SK-N-SH (cell line): Measurements from ENCODE around the gene PDE4D. TPM values are rescaled to one million over a fixed set of nuclear protein-coding genes. Genes with fewer than 3 reads are reported as not detected.
A peak's percentile ranks its signal among the peaks of the same experiment; 100 is the strongest.

ENCODE experiments used
- CTCF ChIA-PET: fragments of 300-600, 350-600 bp; formaldehyde crosslinking; extraction: SDS; loops from one replicate; lab custom pipeline; 2021; lab: Yijun Ruan, JAX
- POLR2A ChIA-PET: fragments of 350-600 bp; sonication (Branson Sonifier 250); formaldehyde crosslinking; extraction: SDS; loops from one replicate; lab custom pipeline; 2020; ENCODE audit warnings: antibody characterized with exemption, inconsistent platforms; lab: Yijun Ruan, JAX
- DNase-seq: peaks from one replicate; pipeline ENCODE4 v3.0.0; 2012
- H2AFZ ChIP-seq: fragments of 200-600 bp; sonication (generic); 2 replicates; pipeline ENCODE4 v1.8.1; 2016; ENCODE audit warnings: antibody characterized with exemption, mild to moderate bottlenecking, low read depth
- H3F3A ChIP-seq: fragments of 200-600 bp; sonication (generic); replicated peaks from 2 replicates; pipeline ENCODE3; 2016; ENCODE audit warnings: antibody characterized with exemption, mild to moderate bottlenecking; ENCODE audit not compliant: insufficient read depth
- H3K27ac ChIP-seq, 2 experiments: fragments of 200-500 bp in 1 of 2; fragments of 200-600 bp in 1 of 2; sonication (Bioruptor generic) in 1 of 2; sonication (generic), shearing (Covaris generic) in 1 of 2; 2 replicates each; pipeline versions ENCODE4 v1.5.1 to v1.6.1; 2014 to 2016; ENCODE audit warnings: low read depth in 2 of 2, inconsistent platforms in 1 of 2, low read length in 1 of 2, mild to moderate bottlenecking in 1 of 2, mixed read lengths in 1 of 2
- H3K27me3 ChIP-seq: fragments of 200-600 bp; sonication (generic), shearing (Covaris generic); 2 replicates; pipeline ENCODE4 v1.6.1; 2016; ENCODE audit warnings: mixed run types; ENCODE audit not compliant: insufficient read depth
- H3K36me3 ChIP-seq, 2 experiments: fragments of 200-500 bp in 1 of 2; fragments of 200-600 bp in 1 of 2; sonication (Bioruptor generic) in 1 of 2; sonication (generic) in 1 of 2; replicated peaks in 1 of 2; 2 replicates each; pipeline versions ENCODE3 to v1.5.1; 2014 to 2016; ENCODE audit warnings: low read length in 1 of 2, mild to moderate bottlenecking in 1 of 2; ENCODE audit not compliant: insufficient read depth in 2 of 2, control insufficient read depth in 1 of 2
- H3K4me1 ChIP-seq, 2 experiments: fragments of 200-500 bp in 1 of 2; fragments of 200-600 bp in 1 of 2; sonication (Bioruptor generic) in 1 of 2; sonication (generic), shearing (Covaris generic) in 1 of 2; 2 replicates each; pipeline versions ENCODE4 v1.5.1 to v1.6.1; 2014 to 2016; ENCODE audit warnings: low read depth in 1 of 2, low read length in 1 of 2, mixed run types in 1 of 2; ENCODE audit not compliant: insufficient read depth in 2 of 2, control insufficient read depth in 1 of 2
- H3K4me2 ChIP-seq: fragments of 200-600 bp; sonication (generic), shearing (Covaris generic); 2 replicates; pipeline ENCODE4 v1.6.1; 2017; ENCODE audit warnings: mixed run types
- H3K4me3 ChIP-seq, 2 experiments: fragments of 200-500 bp in 1 of 2; fragments of 200-600 bp in 1 of 2; sonication (Bioruptor generic) in 1 of 2; sonication (generic), shearing (Covaris generic) in 1 of 2; 2 replicates each; pipeline versions ENCODE4 v1.5.1 to v1.8.1; 2014 to 2016; ENCODE audit warnings: low read depth in 2 of 2, inconsistent platforms in 1 of 2, low read length in 1 of 2, mild to moderate bottlenecking in 1 of 2, mixed read lengths in 1 of 2, moderate library complexity in 1 of 2
- H3K79me2 ChIP-seq: fragments of 200-600 bp; sonication (generic); 2 replicates; pipeline ENCODE4 v1.8.1; 2017; ENCODE audit warnings: mild to moderate bottlenecking; ENCODE audit not compliant: insufficient read depth
- H3K9ac ChIP-seq: fragments of 200-600 bp; sonication (generic); 2 replicates; pipeline ENCODE4 v1.6.1; 2017; ENCODE audit warnings: mixed run types
- H3K9me2 ChIP-seq: fragments of 200-600 bp; sonication (generic); 2 replicates; pipeline ENCODE4 v1.6.1; 2017; ENCODE audit warnings: mixed run types
- H3K9me3 ChIP-seq: fragments of 200-600 bp; sonication (generic); 2 replicates; pipeline ENCODE4 v1.6.1; 2017; ENCODE audit warnings: mixed run types, mild to moderate bottlenecking, moderate library complexity
- H4K20me1 ChIP-seq: fragments of 200-600 bp; sonication (generic); 2 replicates; pipeline ENCODE4 v1.6.1; 2017; ENCODE audit warnings: mild to moderate bottlenecking, mixed run types; ENCODE audit not compliant: insufficient read depth
- CHD2 ChIP-seq: fragments of 150-350 bp; IDR thresholded peaks from 2 replicates; pipeline ENCODE4 v1.6.1; 2018; ENCODE audit warnings: low read length; ENCODE audit not compliant: partially characterized antibody
- EP300 ChIP-seq, 2 experiments: IDR thresholded peaks; 2 replicates each; pipeline versions ENCODE4 v1.4.0 to v1.6.1; 2012; ENCODE audit warnings: borderline replicate concordance in 1 of 2, low read depth in 1 of 2, low read length in 1 of 2
- FOSL2 ChIP-seq: IDR thresholded peaks from 2 replicates; pipeline ENCODE4 v1.4.0; 2012; ENCODE audit warnings: low read depth, mild to moderate bottlenecking, moderate library complexity, borderline replicate concordance
- GABPA ChIP-seq: IDR thresholded peaks from 2 replicates; pipeline ENCODE4 v1.4.0; 2012; ENCODE audit warnings: low read depth, mild to moderate bottlenecking
- MEF2A ChIP-seq: IDR thresholded peaks from 2 replicates; pipeline ENCODE4 v1.4.0; 2012; ENCODE audit warnings: low read depth, borderline replicate concordance
- POLR2AphosphoS5 ChIP-seq: IDR thresholded peaks from 2 replicates; pipeline ENCODE4 v1.6.1; 2012; ENCODE audit warnings: low read depth, low read length
- RCOR1 ChIP-seq: fragments of 150-350 bp; IDR thresholded peaks from 2 replicates; pipeline ENCODE4 v1.6.1; 2017; ENCODE audit warnings: antibody characterized with exemption, low read length
- RXRA ChIP-seq: IDR thresholded peaks from 2 replicates; pipeline ENCODE4 v1.4.0; 2012; ENCODE audit warnings: low read depth, mild to moderate bottlenecking, borderline replicate concordance
- SIN3A ChIP-seq: IDR thresholded peaks from 2 replicates; pipeline ENCODE4 v1.6.1; 2012; ENCODE audit warnings: low read depth, mild to moderate bottlenecking, low read length, moderate library complexity, borderline replicate concordance
- TEAD4 ChIP-seq: IDR thresholded peaks from 2 replicates; pipeline ENCODE4 v1.4.0; 2012; ENCODE audit warnings: mild to moderate bottlenecking, borderline replicate concordance; ENCODE audit not compliant: insufficient read depth
- WGBS: methylation state at CpG from one replicate; pipeline ENCODE4 v1.1.6; 2017; ENCODE audit warnings: low lambda C conversion rate; 5-methylcytosine and 5-hydroxymethylcytosine counted together
- polyA plus RNA-seq, 3 experiments: library from polyadenylated mRNA; depleted of rRNA; stranded (reverse); fragments of >200 nt; gene quantifications; 2 replicates each; pipeline ENCODE4 v1.2.3, GENCODE V29; 2012
- TF ChIP-seq, protein P1 (sequence below): fragments of 150-350 bp; IDR thresholded peaks from 2 replicates; pipeline ENCODE4 v1.6.1; 2016; ENCODE audit warnings: mild to moderate bottlenecking, low read depth, low read length
- TF ChIP-seq, protein P2 (sequence below): IDR thresholded peaks from 2 replicates; pipeline ENCODE4 v1.6.1; 2012; ENCODE audit warnings: mild to moderate bottlenecking, low read depth, low read length, moderate library complexity
- TF ChIP-seq, protein P3 (sequence below): IDR thresholded peaks from 2 replicates; pipeline ENCODE4; 2012
- TF ChIP-seq, protein P4 (sequence below): IDR thresholded peaks from 2 replicates; pipeline ENCODE4 v1.4.0; 2012; ENCODE audit warnings: low read depth

The PDE4D gene
- polyA plus RNA-seq, 1 of the 3 experiments (the other 2 are of a cell fraction), result 2.4 TPM

DNA sequence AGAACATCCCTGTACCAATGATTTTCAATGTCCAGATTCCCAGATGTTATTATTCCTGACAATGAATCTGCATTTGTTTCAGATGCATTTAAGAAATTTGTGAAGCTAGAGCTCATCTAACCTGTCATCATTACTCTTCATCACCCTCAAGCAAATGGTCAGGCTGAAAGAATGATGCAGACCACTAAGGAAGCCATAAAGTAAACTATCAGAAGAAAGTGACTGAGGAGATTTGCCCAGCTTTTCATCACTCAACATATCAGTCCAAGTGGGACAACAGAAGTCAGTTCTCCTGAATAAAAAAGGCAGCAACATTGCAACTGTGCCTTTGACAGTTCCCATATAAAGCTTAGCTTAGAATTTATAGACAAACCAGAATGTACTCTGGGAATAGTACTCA, 419.9 kb downstream of the PDE4D start:
- H3K9me2 ChIP-seq, result no peaks in the 10 kb centered on the region
- H3K27me3 ChIP-seq, result no peaks in the 10 kb centered on the region
- H3K79me2 ChIP-seq, result no peaks in the 10 kb centered on the region
- DNase-seq, result no peak
- H3K27ac ChIP-seq, result peak overlapping the region in 1 of 2 experiments; percentile 14; a peak in 1 of 4 replicates
- H2AFZ ChIP-seq, result no peak overlapping the region
- POLR2A ChIA-PET, result no interaction called here
- TF ChIP-seq, protein P1, sequence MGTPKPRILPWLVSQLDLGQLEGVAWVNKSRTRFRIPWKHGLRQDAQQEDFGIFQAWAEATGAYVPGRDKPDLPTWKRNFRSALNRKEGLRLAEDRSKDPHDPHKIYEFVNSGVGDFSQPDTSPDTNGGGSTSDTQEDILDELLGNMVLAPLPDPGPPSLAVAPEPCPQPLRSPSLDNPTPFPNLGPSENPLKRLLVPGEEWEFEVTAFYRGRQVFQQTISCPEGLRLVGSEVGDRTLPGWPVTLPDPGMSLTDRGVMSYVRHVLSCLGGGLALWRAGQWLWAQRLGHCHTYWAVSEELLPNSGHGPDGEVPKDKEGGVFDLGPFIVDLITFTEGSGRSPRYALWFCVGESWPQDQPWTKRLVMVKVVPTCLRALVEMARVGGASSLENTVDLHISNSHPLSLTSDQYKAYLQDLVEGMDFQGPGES, result no peak
- TF ChIP-seq, protein P2, sequence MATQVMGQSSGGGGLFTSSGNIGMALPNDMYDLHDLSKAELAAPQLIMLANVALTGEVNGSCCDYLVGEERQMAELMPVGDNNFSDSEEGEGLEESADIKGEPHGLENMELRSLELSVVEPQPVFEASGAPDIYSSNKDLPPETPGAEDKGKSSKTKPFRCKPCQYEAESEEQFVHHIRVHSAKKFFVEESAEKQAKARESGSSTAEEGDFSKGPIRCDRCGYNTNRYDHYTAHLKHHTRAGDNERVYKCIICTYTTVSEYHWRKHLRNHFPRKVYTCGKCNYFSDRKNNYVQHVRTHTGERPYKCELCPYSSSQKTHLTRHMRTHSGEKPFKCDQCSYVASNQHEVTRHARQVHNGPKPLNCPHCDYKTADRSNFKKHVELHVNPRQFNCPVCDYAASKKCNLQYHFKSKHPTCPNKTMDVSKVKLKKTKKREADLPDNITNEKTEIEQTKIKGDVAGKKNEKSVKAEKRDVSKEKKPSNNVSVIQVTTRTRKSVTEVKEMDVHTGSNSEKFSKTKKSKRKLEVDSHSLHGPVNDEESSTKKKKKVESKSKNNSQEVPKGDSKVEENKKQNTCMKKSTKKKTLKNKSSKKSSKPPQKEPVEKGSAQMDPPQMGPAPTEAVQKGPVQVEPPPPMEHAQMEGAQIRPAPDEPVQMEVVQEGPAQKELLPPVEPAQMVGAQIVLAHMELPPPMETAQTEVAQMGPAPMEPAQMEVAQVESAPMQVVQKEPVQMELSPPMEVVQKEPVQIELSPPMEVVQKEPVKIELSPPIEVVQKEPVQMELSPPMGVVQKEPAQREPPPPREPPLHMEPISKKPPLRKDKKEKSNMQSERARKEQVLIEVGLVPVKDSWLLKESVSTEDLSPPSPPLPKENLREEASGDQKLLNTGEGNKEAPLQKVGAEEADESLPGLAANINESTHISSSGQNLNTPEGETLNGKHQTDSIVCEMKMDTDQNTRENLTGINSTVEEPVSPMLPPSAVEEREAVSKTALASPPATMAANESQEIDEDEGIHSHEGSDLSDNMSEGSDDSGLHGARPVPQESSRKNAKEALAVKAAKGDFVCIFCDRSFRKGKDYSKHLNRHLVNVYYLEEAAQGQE, result no peak
- TF ChIP-seq RCOR1 (no peak), FOSL2 (no peak), GABPA (no peak)
- TF ChIP-seq, protein P3, sequence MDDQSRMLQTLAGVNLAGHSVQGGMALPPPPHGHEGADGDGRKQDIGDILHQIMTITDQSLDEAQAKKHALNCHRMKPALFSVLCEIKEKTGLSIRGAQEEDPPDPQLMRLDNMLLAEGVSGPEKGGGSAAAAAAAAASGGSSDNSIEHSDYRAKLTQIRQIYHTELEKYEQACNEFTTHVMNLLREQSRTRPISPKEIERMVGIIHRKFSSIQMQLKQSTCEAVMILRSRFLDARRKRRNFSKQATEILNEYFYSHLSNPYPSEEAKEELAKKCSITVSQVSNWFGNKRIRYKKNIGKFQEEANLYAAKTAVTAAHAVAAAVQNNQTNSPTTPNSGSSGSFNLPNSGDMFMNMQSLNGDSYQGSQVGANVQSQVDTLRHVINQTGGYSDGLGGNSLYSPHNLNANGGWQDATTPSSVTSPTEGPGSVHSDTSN, result 0 out of 2 replicates have a peak, but pooled peaks have one; percentile 30
- no peak overlapping the region for H3K4me2 ChIP-seq
- H3K36me3 ChIP-seq, result no peaks in the 10 kb centered on the region
- H3F3A ChIP-seq, result no peaks in the 10 kb centered on the region
- no peak overlapping the region for H3K9ac ChIP-seq
- H4K20me1 ChIP-seq, result no peaks in the 10 kb centered on the region
- no peaks in the 10 kb centered on the region; a peak in 2 of 4 replicates for H3K4me1 ChIP-seq
- no peak overlapping the region for H3K4me3 ChIP-seq
- CTCF ChIA-PET, result interaction anchor here (1.1 kb wide), 1 partner anchor 114 kb away, joined by 3 read pairs; no protein-coding TSS in a partner anchor
- H3K9me3 ChIP-seq, result no peaks in the 10 kb centered on the region

DNA sequence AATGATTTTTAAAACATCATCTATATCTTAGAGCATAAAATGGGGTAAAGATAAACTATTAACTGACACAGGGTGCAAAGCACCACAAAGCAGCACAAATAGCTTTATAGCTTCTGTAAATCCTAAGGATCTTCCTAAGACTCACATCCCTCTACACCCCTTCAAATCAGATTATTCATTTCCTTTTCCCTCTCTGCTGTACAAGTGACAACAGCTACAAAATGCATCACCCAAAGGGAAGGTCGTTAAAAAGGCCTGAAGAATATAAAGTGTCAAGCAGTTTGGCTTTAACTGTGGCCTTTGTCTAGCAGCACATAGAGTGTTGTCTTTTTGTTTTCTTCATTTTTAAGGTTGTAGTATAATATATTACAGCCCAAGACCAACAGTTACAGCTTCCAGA, 422.1 kb downstream of the PDE4D start:
- Histone ChIP-seq H3K9ac (no peak overlapping the region), H2AFZ (no peak overlapping the region), H3K9me3 (no peaks in the 10 kb centered on the region), H3K4me1 (peaks cover 0 to 4% of the 10 kb centered on the region in 2 experiments; a peak in 2 of 4 replicates), H3K27me3 (no peaks in the 10 kb centered on the region), H3K4me2 (no peak overlapping the region)
- no peak for DNase-seq
- TF ChIP-seq POLR2AphosphoS5 (no peak), MEF2A (no peak), SIN3A (no peak), EP300 (IDR thresholded peaks at IDR 0.05; ENCODE audit: borderline replicate concordance in 1 of 2, low read depth in 1 of 2, low read length in 1 of 2) (no peak), TEAD4 (no peak), CHD2 (no peak), RXRA (no peak)
- TF ChIP-seq, protein P4, sequence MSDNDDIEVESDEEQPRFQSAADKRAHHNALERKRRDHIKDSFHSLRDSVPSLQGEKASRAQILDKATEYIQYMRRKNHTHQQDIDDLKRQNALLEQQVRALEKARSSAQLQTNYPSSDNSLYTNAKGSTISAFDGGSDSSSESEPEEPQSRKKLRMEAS, result no peak
- TF ChIP-seq, all 33 proteins: peak for 0
- Histone ChIP-seq H3K4me3 (no peak overlapping the region), H3K27ac (peak overlapping the region in 1 of 2 experiments; percentile 16; a peak in 1 of 4 replicates), H3K9me2 (no peaks in the 10 kb centered on the region), H3F3A (no peaks in the 10 kb centered on the region), H4K20me1 (no peaks in the 10 kb centered on the region), H3K79me2 (no peaks in the 10 kb centered on the region), H3K36me3 (no peaks in the 10 kb centered on the region)
- ChIA-PET CTCF (interaction anchor here (1.1 to 2.3 kb wide), 5 partner anchors 24 to 201 kb away, joined by 3 to 10 read pairs (median 5); no protein-coding TSS in a partner anchor), POLR2A (no interaction called here)
- WGBS, result 26% methylated on average over 1 of the region's 1 CpG
